Measurements from ENCODE around the gene EMC8.
"Not testable (repeated sequence)": the region's sequence is repeated elsewhere in the genome, so short reads cannot be mapped to it uniquely, and the experiment has no call there.

EMC8 gene

GRCh38 chr16:85810742-85811115, 11.4 kb upstream of the EMC8 start:
- Histone ChIP-seq H3K9me3 (ENCODE audit: low read depth, low read length) (no peaks in the 10 kb centered on the region), H3K9ac (ENCODE audit: insufficient read length) (no peak overlapping the region), H3K4me3 (no peak overlapping the region), H3K36me3 (ENCODE audit: insufficient read depth, low read length) (peaks cover 2% of the 10 kb centered on the region; the same call in 1 of the 2 replicates), H3K27ac (no peak overlapping the region)
- DNase-seq (ENCODE audit: low read depth, low spot score): no peak
- TF ChIP-seq POLR2AphosphoS5 (IDR thresholded peaks at IDR 0.05; ENCODE audit: borderline replicate concordance, low read depth, low read length) (no peak), FOXP2 (optimal IDR thresholded peaks at IDR 0.05; ENCODE audit: control extremely low read depth, extremely low read length, insufficient read depth) (no peak), EZH2 (IDR thresholded peaks at IDR 0.05) (no peak)

- Histone ChIP-seq H3K9ac (ENCODE audit: insufficient read length) (no peak overlapping the region), H3K36me3 (ENCODE audit: insufficient read depth, low read length) (peaks cover 7% of the 10 kb centered on the region; the same call in 1 of the 2 replicates), H3K27ac (no peak overlapping the region), H3K9me3 (ENCODE audit: low read depth, low read length) (no peaks in the 10 kb centered on the region), H3K4me3 (no peak overlapping the region)
- DNase-seq (ENCODE audit: low read depth, low spot score): no peak
- TF ChIP-seq EZH2 (IDR thresholded peaks at IDR 0.05) (no peak), FOXP2 (optimal IDR thresholded peaks at IDR 0.05; ENCODE audit: control extremely low read depth, extremely low read length, insufficient read depth) (no peak), POLR2AphosphoS5 (IDR thresholded peaks at IDR 0.05; ENCODE audit: borderline replicate concordance, low read depth, low read length) (no peak)
Measured at GRCh38 chr16:85810097-85810741, 10.9 kb upstream of the EMC8 start.

GRCh38 chr16:85809645-85810044, 10.3 kb upstream of the EMC8 start:
- Histone ChIP-seq H3K36me3 (ENCODE audit: insufficient read depth, low read length) (peaks cover 10% of the 10 kb centered on the region; the same call in 1 of the 2 replicates), H3K9me3 (ENCODE audit: low read depth, low read length) (no peaks in the 10 kb centered on the region), H3K4me3 (no peak overlapping the region), H3K27ac (no peak overlapping the region), H3K9ac (ENCODE audit: insufficient read length) (no peak overlapping the region)
- DNase-seq (ENCODE audit: low read depth, low spot score): no peak
- TF ChIP-seq FOXP2 (optimal IDR thresholded peaks at IDR 0.05; ENCODE audit: control extremely low read depth, extremely low read length, insufficient read depth) (no peak), EZH2 (IDR thresholded peaks at IDR 0.05) (no peak), POLR2AphosphoS5 (IDR thresholded peaks at IDR 0.05; ENCODE audit: borderline replicate concordance, low read depth, low read length) (no peak)

- no peaks in the 10 kb centered on the region for H3K9me3 ChIP-seq (ENCODE audit: low read depth, low read length)
- DNase-seq (ENCODE audit: low read depth, low spot score): no peak
- H3K27ac ChIP-seq: no peak overlapping the region
- TF ChIP-seq FOXP2 (optimal IDR thresholded peaks at IDR 0.05; ENCODE audit: control extremely low read depth, extremely low read length, insufficient read depth) (no peak), POLR2AphosphoS5 (IDR thresholded peaks at IDR 0.05; ENCODE audit: borderline replicate concordance, low read depth, low read length) (no peak), EZH2 (IDR thresholded peaks at IDR 0.05) (no peak)
- H3K4me3 ChIP-seq: no peak overlapping the region
- H3K36me3 ChIP-seq (ENCODE audit: insufficient read depth, low read length): peaks cover 10% of the 10 kb centered on the region; the same call in 1 of the 2 replicates
- H3K9ac ChIP-seq (ENCODE audit: insufficient read length): no peak overlapping the region
Measured at GRCh38 chr16:85808926-85809325, 9.6 kb upstream of the EMC8 start.

- not testable (repeated sequence) for H3K27ac ChIP-seq; H3K4me3 ChIP-seq; DNase-seq (ENCODE audit: low read depth, low spot score); H3K9me3 ChIP-seq (ENCODE audit: low read depth, low read length); H3K9ac ChIP-seq (ENCODE audit: insufficient read length)
- peaks cover 15% of the 10 kb centered on the region; the same call in 1 of the 2 replicates for H3K36me3 ChIP-seq (ENCODE audit: insufficient read depth, low read length)
Measured at GRCh38 chr16:85808104-85808503, 8.8 kb upstream of the EMC8 start.

GRCh38 chr16:85807340-85807739, 8.0 kb upstream of the EMC8 start:
- peaks cover 23% of the 10 kb centered on the region for H3K36me3 ChIP-seq (ENCODE audit: insufficient read depth, low read length)

GRCh38 chr16:85806539-85806938, 7.2 kb upstream of the EMC8 start:
- TF ChIP-seq POLR2AphosphoS5 (IDR thresholded peaks at IDR 0.05; ENCODE audit: borderline replicate concordance, low read depth, low read length): no peak
- TF ChIP-seq EZH2 (IDR thresholded peaks at IDR 0.05): no peak
- TF ChIP-seq FOXP2 (optimal IDR thresholded peaks at IDR 0.05; ENCODE audit: control extremely low read depth, extremely low read length, insufficient read depth): no peak
- Histone ChIP-seq H3K36me3 (ENCODE audit: insufficient read depth, low read length) (peaks cover 31% of the 10 kb centered on the region), H3K4me3 (no peak overlapping the region), H3K9me3 (ENCODE audit: low read depth, low read length) (no peaks in the 10 kb centered on the region), H3K9ac (ENCODE audit: insufficient read length) (no peak overlapping the region), H3K27ac (no peak overlapping the region)
- DNase-seq (ENCODE audit: low read depth, low spot score): no peak

More at GRCh38 chr16:85807340-85807739, 8.0 kb upstream of the EMC8 start:
- not testable (repeated sequence) for H3K9ac ChIP-seq (ENCODE audit: insufficient read length); H3K27ac ChIP-seq; H3K4me3 ChIP-seq; H3K9me3 ChIP-seq (ENCODE audit: low read depth, low read length); DNase-seq (ENCODE audit: low read depth, low spot score)

GRCh38 chr16:85805442-85806045, 6.2 kb upstream of the EMC8 start:
- TF ChIP-seq FOXP2 (optimal IDR thresholded peaks at IDR 0.05; ENCODE audit: control extremely low read depth, extremely low read length, insufficient read depth) (no peak), EZH2 (IDR thresholded peaks at IDR 0.05) (no peak), POLR2AphosphoS5 (IDR thresholded peaks at IDR 0.05; ENCODE audit: borderline replicate concordance, low read depth, low read length) (no peak)
- H3K9me3 ChIP-seq (ENCODE audit: low read depth, low read length): no peaks in the 10 kb centered on the region
- H3K4me3 ChIP-seq: no peak overlapping the region
- peaks cover 34% of the 10 kb centered on the region for H3K36me3 ChIP-seq (ENCODE audit: insufficient read depth, low read length)
- DNase-seq (ENCODE audit: low read depth, low spot score): no peak
- H3K27ac ChIP-seq: no peak overlapping the region
- H3K9ac ChIP-seq (ENCODE audit: insufficient read length): no peak overlapping the region

- no peak for DNase-seq (ENCODE audit: low read depth, low spot score)
- TF ChIP-seq FOXP2 (optimal IDR thresholded peaks at IDR 0.05; ENCODE audit: control extremely low read depth, extremely low read length, insufficient read depth) (no peak), EZH2 (IDR thresholded peaks at IDR 0.05) (no peak)
- no peak overlapping the region for H3K9ac ChIP-seq (ENCODE audit: insufficient read length)
- H3K36me3 ChIP-seq (ENCODE audit: insufficient read depth, low read length): peaks cover 34% of the 10 kb centered on the region
- no peak overlapping the region for H3K27ac ChIP-seq
- H3K4me3 ChIP-seq: no peak overlapping the region
- no peaks in the 10 kb centered on the region for H3K9me3 ChIP-seq (ENCODE audit: low read depth, low read length)
Measured at GRCh38 chr16:85803570-85803969, 4.2 kb upstream of the EMC8 start.

All from SK-N-MC (cell line).